Prostate gland (tissue), 2 donors: ENCODE results near the gene AFP. TPM values are rescaled to one million over a fixed set of nuclear protein-coding genes. Genes with fewer than 3 reads are reported as not detected.

ENCODE experiments used
- DNase-seq: peaks from one replicate; pipeline ENCODE4 v3.0.0-alpha.2; 2019; ENCODE audit warnings: low spot score
- H3K27ac ChIP-seq, 2 donors: fragments of 200-600 bp; sonication (generic); 2 replicates each; pipeline ENCODE4 v1.5.1; 2017 to 2019
- H3K27me3 ChIP-seq: fragments of 200-600 bp; sonication (generic); replicated peaks from 2 replicates; pipeline ENCODE4 v1.5.1; 2019; ENCODE audit not compliant: insufficient read depth
- H3K36me3 ChIP-seq, 2 donors: fragments of 200-600 bp; sonication (generic); 1 replicate in 1 of 2; 2 replicates in 1 of 2; pipeline versions ENCODE4 v1.5.1 to v1.8.1; 2017 to 2019
- H3K4me1 ChIP-seq: fragments of 200-600 bp; sonication (generic); replicated peaks from 2 replicates; pipeline ENCODE4 v1.5.1; 2019
- H3K4me3 ChIP-seq, 2 donors: fragments of 200-600 bp; sonication (generic); 2 replicates each; pipeline ENCODE4 v1.5.1; 2017 to 2019
- H3K9me3 ChIP-seq: fragments of 200-600 bp; sonication (generic); 2 replicates; pipeline ENCODE4 v1.5.1; 2017
- POLR2A ChIP-seq: fragments of 450-650 bp; IDR thresholded peaks from one replicate; pipeline ENCODE4 v1.6.1; 2016; ENCODE audit warnings: antibody characterized with exemption, mild to moderate bottlenecking
- POLR2AphosphoS5 ChIP-seq: sonication (generic); formaldehyde crosslinking; IDR thresholded peaks from one replicate; pipeline ENCODE4 v1.6.1; 2017; ENCODE audit warnings: antibody characterized with exemption
- whole genome bisulfite sequencing: methylation state at CpG from one replicate; pipeline ENCODE4 v1.1.5; 2018; 5-methylcytosine and 5-hydroxymethylcytosine counted together
- intact Hi-C: fragments of 100-400 bp; cut with DNase I; formaldehyde crosslinking; loops from one replicate; pipeline ENCODE4 v1.14.2; 2022
- total RNA-seq, 2 donors: library from RNA; depleted of rRNA; stranded (reverse); fragments of >200 nt; gene quantifications; one replicate each; pipeline ENCODE4 v1.1.0, GENCODE V29; 2016
- TF ChIP-seq, protein P1 (sequence below), 4 experiments: fragments of 200-600 bp in 2 of 4; fragments of 450-650 bp in 2 of 4; sonication (generic) in 2 of 4; IDR thresholded peaks; 1 replicate in 3 of 4; 2 replicates in 1 of 4; pipeline ENCODE4 v1.5.1; 2016 to 2019; ENCODE audit warnings: antibody characterized with exemption in 4 of 4, mild to moderate bottlenecking in 2 of 4, moderate library complexity in 2 of 4

AFP gene
- total RNA-seq, 2 donors from 2014 or later = 0.45 TPM; not detected in 1

DNA sequence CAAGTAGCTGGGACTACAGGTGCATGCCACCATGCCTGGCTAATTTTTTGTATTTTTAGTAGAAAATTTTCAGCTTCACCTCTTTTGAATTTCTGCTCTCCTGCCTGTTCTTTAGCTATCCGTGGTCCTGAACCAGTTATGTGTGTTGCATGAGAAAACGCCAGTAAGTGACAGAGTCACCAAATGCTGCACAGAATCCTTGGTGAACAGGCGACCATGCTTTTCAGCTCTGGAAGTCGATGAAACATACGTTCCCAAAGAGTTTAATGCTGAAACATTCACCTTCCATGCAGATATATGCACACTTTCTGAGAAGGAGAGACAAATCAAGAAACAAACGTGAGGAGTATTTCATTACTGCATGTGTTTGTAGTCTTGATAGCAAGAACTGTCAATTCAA lies 18.0 kb upstream of the AFP start:
- H3K27me3 ChIP-seq = no peaks in the 10 kb centered on the region
- H3K36me3 ChIP-seq = no peaks in the 10 kb centered on the region
- 70% methylated on average over 6 of the region's 6 CpGs for WGBS
- TF ChIP-seq POLR2AphosphoS5 (no peak), POLR2A (no peak)
- TF ChIP-seq, protein P1, sequence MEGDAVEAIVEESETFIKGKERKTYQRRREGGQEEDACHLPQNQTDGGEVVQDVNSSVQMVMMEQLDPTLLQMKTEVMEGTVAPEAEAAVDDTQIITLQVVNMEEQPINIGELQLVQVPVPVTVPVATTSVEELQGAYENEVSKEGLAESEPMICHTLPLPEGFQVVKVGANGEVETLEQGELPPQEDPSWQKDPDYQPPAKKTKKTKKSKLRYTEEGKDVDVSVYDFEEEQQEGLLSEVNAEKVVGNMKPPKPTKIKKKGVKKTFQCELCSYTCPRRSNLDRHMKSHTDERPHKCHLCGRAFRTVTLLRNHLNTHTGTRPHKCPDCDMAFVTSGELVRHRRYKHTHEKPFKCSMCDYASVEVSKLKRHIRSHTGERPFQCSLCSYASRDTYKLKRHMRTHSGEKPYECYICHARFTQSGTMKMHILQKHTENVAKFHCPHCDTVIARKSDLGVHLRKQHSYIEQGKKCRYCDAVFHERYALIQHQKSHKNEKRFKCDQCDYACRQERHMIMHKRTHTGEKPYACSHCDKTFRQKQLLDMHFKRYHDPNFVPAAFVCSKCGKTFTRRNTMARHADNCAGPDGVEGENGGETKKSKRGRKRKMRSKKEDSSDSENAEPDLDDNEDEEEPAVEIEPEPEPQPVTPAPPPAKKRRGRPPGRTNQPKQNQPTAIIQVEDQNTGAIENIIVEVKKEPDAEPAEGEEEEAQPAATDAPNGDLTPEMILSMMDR (IDR thresholded peaks at IDR 0.05) = no peak
- H3K4me3 ChIP-seq = no peak overlapping the region
- H3K4me1 ChIP-seq = no peaks in the 10 kb centered on the region
- no peaks in the 10 kb centered on the region for H3K9me3 ChIP-seq
- no peak overlapping the region for H3K27ac ChIP-seq
- intact Hi-C loops = no loop called here
- no peak for DNase-seq

GRCh38 chr4:73418677-73419076 lies 17.3 kb upstream of the AFP start:
- no peak for DNase-seq
- H3K27ac ChIP-seq = no peak overlapping the region
- intact Hi-C loops = no loop called here
- no peaks in the 10 kb centered on the region for H3K4me1 ChIP-seq
- WGBS = 62% methylated on average over 1 of the region's 1 CpG
- no peak overlapping the region for H3K4me3 ChIP-seq
- H3K9me3 ChIP-seq = no peaks in the 10 kb centered on the region
- no peaks in the 10 kb centered on the region for H3K36me3 ChIP-seq
- TF ChIP-seq, protein P1 (IDR thresholded peaks at IDR 0.05) = no peak
- TF ChIP-seq POLR2AphosphoS5 = no peak
- no peak for TF ChIP-seq POLR2A
- no peaks in the 10 kb centered on the region for H3K27me3 ChIP-seq

DNA sequence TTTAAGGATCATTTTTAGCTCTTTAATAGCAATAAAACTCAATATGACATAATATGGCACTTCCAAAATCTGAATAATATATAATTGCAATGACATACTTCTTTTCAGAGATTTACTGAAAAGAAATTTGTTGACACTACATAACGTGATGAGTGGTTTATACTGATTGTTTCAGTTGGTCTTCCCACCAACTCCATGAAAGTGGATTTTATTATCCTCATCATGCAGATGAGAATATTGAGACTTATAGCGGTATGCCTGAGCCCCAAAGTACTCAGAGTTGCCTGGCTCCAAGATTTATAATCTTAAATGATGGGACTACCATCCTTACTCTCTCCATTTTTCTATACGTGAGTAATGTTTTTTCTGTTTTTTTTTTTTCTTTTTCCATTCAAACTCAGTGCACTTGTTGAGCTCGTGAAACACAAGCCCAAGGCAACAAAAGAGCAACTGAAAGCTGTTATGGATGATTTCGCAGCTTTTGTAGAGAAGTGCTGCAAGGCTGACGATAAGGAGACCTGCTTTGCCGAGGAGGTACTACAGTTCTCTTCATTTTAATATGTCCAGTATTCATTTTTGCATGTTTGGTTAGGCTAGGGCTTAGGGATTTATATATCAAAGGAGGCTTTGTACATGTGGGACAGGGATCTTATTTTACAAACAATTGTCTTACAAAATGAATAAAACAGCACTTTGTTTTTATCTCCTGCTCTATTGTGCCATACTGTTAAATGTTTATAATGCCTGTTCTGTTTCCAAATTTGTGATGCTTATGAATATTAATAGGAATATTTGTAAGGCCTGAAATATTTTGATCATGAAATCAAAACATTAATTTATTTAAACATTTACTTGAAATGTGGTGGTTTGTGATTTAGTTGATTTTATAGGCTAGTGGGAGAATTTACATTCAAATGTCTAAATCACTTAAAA lies 16.6 kb upstream of the AFP start:
- no peak overlapping the region for H3K27ac ChIP-seq
- 74% methylated on average over 7 of the region's 7 CpGs for WGBS
- no peaks in the 10 kb centered on the region for H3K9me3 ChIP-seq
- no peak for DNase-seq
- H3K4me1 ChIP-seq = no peaks in the 10 kb centered on the region
- TF ChIP-seq POLR2AphosphoS5 (no peak), POLR2A (no peak)
- TF ChIP-seq, protein P1 (IDR thresholded peaks at IDR 0.05) = no peak
- H3K4me3 ChIP-seq = no peak overlapping the region
- no peaks in the 10 kb centered on the region for H3K36me3 ChIP-seq
- H3K27me3 ChIP-seq = no peaks in the 10 kb centered on the region
- intact Hi-C loops = no loop called here

DNA sequence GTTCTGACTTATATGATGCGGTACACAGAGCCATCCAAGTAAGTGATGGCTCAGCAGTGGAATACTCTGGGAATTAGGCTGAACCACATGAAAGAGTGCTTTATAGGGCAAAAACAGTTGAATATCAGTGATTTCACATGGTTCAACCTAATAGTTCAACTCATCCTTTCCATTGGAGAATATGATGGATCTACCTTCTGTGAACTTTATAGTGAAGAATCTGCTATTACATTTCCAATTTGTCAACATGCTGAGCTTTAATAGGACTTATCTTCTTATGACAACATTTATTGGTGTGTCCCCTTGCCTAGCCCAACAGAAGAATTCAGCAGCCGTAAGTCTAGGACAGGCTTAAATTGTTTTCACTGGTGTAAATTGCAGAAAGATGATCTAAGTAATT lies 15.4 kb upstream of the AFP start:
- no peaks in the 10 kb centered on the region for H3K9me3 ChIP-seq
- H3K27me3 ChIP-seq = no peaks in the 10 kb centered on the region
- no peak overlapping the region for H3K4me3 ChIP-seq
- no peak overlapping the region for H3K27ac ChIP-seq
- H3K4me1 ChIP-seq = no peaks in the 10 kb centered on the region
- TF ChIP-seq POLR2AphosphoS5 (no peak), POLR2A (no peak)
- TF ChIP-seq, protein P1 (IDR thresholded peaks at IDR 0.05) = no peak
- DNase-seq = no peak
- H3K36me3 ChIP-seq = no peaks in the 10 kb centered on the region
- intact Hi-C loops = no loop called here
- WGBS = 88% methylated on average over 2 of the region's 2 CpGs
